ENCODE data around the gene NFIA. TPM values are rescaled to one million over a fixed set of nuclear protein-coding genes. Genes with fewer than 3 reads are reported as not detected.

The NFIA gene
- total and polyA plus RNA-seq, 2 donors (not counting 1 experiment from before 2014, with no cell fraction given), result 0.28 to 0.54 TPM

DNA sequence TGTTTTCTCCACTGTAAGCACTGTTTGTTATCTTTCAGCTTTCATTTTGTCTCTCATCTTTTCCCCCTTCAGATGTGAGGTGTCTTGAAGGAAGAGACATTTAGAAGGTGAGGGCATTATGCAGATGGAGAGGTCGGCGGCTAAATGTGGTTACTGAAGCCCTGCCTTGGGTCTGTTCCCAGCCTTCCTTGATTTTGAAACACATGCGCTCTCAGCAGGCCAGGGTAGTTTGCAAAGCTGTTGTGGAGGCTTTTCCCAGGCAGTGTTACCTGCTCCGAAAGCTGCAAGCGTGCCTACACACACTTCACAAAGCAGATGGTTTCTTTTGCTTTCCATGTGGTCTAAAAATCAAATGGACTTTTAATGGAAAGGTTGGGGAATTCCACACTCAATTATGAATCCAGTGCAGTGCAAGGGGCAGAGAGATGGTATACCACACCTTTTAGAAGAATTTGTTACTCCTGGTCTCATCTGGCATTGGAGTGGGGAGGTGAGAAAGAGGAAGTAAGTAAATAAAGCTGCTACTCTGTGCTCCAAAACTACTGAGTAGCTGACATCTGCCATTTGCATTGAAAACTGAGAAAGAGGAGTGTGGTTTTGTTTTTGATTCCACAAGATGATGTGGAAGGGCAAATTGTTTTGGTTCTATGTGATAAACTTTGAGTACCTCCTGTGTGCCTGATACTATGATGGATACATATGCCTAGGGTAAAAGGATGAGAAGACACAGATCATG, 91.9 kb downstream of the NFIA start:
- H3K27me3 Mint-ChIP-seq, result peaks cover 7% of the 10 kb centered on the region
- no peak overlapping the region for H3K27ac Mint-ChIP-seq
- Histone ChIP-seq H3K27ac (ENCODE audit: low read length in 2 of 2) (no peak overlapping the region), H2AFZ (ENCODE audit: insufficient read depth, low read depth, low read length, poor library complexity, severe bottlenecking) (no peak overlapping the region), H3K9ac (ENCODE audit: low read length) (no peak overlapping the region), H3K36me3 (replicated peaks in 1 of 2; ENCODE audit: control extremely low read depth in 1 of 2, control insufficient read depth in 1 of 2, extremely low read depth in 1 of 2, insufficient read depth in 2 of 2, low read length in 1 of 2) (no peaks in the 10 kb centered on the region), H3K79me2 (ENCODE audit: control insufficient read depth, insufficient read depth, low read length) (no peaks in the 10 kb centered on the region), H3K9me3 (ENCODE audit: control extremely low read depth in 1 of 3, control insufficient read depth in 2 of 3, insufficient read depth in 1 of 3, low read length in 2 of 3) (no peaks in the 10 kb centered on the region), H3K4me1 (ENCODE audit: control insufficient read depth in 2 of 2, insufficient read depth in 2 of 2, low read length in 2 of 2) (no peaks in the 10 kb centered on the region), H4K20me1 (ENCODE audit: control insufficient read depth, insufficient read depth, low read length, poor library complexity, severe bottlenecking) (no peaks in the 10 kb centered on the region), H3K4me3 (ENCODE audit: control extremely low read depth in 1 of 5, extremely low read depth in 1 of 5, insufficient read depth in 1 of 5, low read depth in 2 of 5, low read length in 4 of 5) (no peak overlapping the region), H3K4me2 (replicated peaks; ENCODE audit: low read depth, low read length, poor library complexity, severe bottlenecking) (no peak overlapping the region), H3K27me3 (replicated peaks in 1 of 4; ENCODE audit: control extremely low read depth in 1 of 4, control insufficient read depth in 3 of 4, insufficient read depth in 4 of 4, low read length in 3 of 4) (no peaks in the 10 kb centered on the region)
- H3K9me3 Mint-ChIP-seq (ENCODE audit: insufficient read depth), result no peaks in the 10 kb centered on the region
- POLR2A ChIA-PET, result no interaction called here
- WGBS (ENCODE audit: insufficient coverage), result no CpG with 5 or more reads among the region's 5 CpGs
- TF ChIP-seq CTCF (IDR thresholded peaks at IDR 0.05) (no peak), EZH2 (IDR thresholded peaks at IDR 0.05; ENCODE audit: borderline replicate concordance, insufficient read depth, low read depth, low read length, poor library complexity, severe bottlenecking) (no peak)
- no peak for DNase-seq
- no peak overlapping the region for H3K4me3 Mint-ChIP-seq
- no peaks in the 10 kb centered on the region for H3K4me1 Mint-ChIP-seq
- CTCF ChIA-PET, result interaction anchor here (0.8 kb wide), 1 partner anchor 124 kb away, joined by 3 read pairs; no protein-coding TSS in a partner anchor
- no peak for ATAC-seq (ENCODE audit: low read depth)
- intact Hi-C loops (cut with micrococcal nuclease), result no loop called here

GRCh38 chr1:61175976-61176375, 93.6 kb downstream of the NFIA start:
- DNase-seq, result no peak
- Histone ChIP-seq H3K4me2 (replicated peaks; ENCODE audit: low read depth, low read length, poor library complexity, severe bottlenecking) (no peak overlapping the region), H3K27me3 (replicated peaks in 1 of 4; ENCODE audit: control extremely low read depth in 1 of 4, control insufficient read depth in 3 of 4, insufficient read depth in 4 of 4, low read length in 3 of 4) (no peaks in the 10 kb centered on the region), H3K79me2 (ENCODE audit: control insufficient read depth, insufficient read depth, low read length) (no peaks in the 10 kb centered on the region), H3K9me3 (ENCODE audit: control extremely low read depth in 1 of 3, control insufficient read depth in 2 of 3, insufficient read depth in 1 of 3, low read length in 2 of 3) (no peaks in the 10 kb centered on the region), H3K4me1 (ENCODE audit: control insufficient read depth in 2 of 2, insufficient read depth in 2 of 2, low read length in 2 of 2) (no peaks in the 10 kb centered on the region), H3K4me3 (ENCODE audit: control extremely low read depth in 1 of 5, extremely low read depth in 1 of 5, insufficient read depth in 1 of 5, low read depth in 2 of 5, low read length in 4 of 5) (no peak overlapping the region), H3K27ac (ENCODE audit: low read length in 2 of 2) (no peak overlapping the region), H3K9ac (ENCODE audit: low read length) (no peak overlapping the region), H3K36me3 (replicated peaks in 1 of 2; ENCODE audit: control extremely low read depth in 1 of 2, control insufficient read depth in 1 of 2, extremely low read depth in 1 of 2, insufficient read depth in 2 of 2, low read length in 1 of 2) (no peaks in the 10 kb centered on the region), H2AFZ (ENCODE audit: insufficient read depth, low read depth, low read length, poor library complexity, severe bottlenecking) (no peak overlapping the region), H4K20me1 (ENCODE audit: control insufficient read depth, insufficient read depth, low read length, poor library complexity, severe bottlenecking) (no peaks in the 10 kb centered on the region)
- no peaks in the 10 kb centered on the region for H3K9me3 Mint-ChIP-seq (ENCODE audit: insufficient read depth)
- peaks cover 3% of the 10 kb centered on the region for H3K27me3 Mint-ChIP-seq
- TF ChIP-seq CTCF (IDR thresholded peaks at IDR 0.05) (no peak), EZH2 (IDR thresholded peaks at IDR 0.05; ENCODE audit: borderline replicate concordance, insufficient read depth, low read depth, low read length, poor library complexity, severe bottlenecking) (no peak)
- ATAC-seq (ENCODE audit: low read depth), result no peak
- WGBS (ENCODE audit: insufficient coverage), result 79% methylated on average over 3 of the region's 6 CpGs
- H3K4me1 Mint-ChIP-seq, result no peaks in the 10 kb centered on the region
- intact Hi-C loops (cut with micrococcal nuclease), result no loop called here
- CTCF ChIA-PET, result no interaction called here
- H3K4me3 Mint-ChIP-seq, result no peak overlapping the region
- POLR2A ChIA-PET, result no interaction called here
- no peak overlapping the region for H3K27ac Mint-ChIP-seq

Data from B cell (primary cell).